ENCODE data around the gene PRPSAP1. TPM values are rescaled to one million over a fixed set of nuclear protein-coding genes. Genes with fewer than 3 reads are reported as not detected.

Gene PRPSAP1
- total RNA-seq, 1 experiment from 2014 or later: 38.4 TPM

- Histone ChIP-seq H4K5ac (ENCODE audit: insufficient read length, low read depth, low read length) (no peak overlapping the region), H2BK12ac (ENCODE audit: insufficient read length, low read depth, low read length) (no peak overlapping the region), H4K91ac (ENCODE audit: insufficient read length, low read depth, low read length) (no peak overlapping the region), H4K8ac (replicated peaks; ENCODE audit: insufficient read length, low read depth, low read length) (no peak overlapping the region), H4K20me1 (ENCODE audit: control insufficient read depth, insufficient read depth, insufficient read length) (no peaks in the 10 kb centered on the region), H2BK5ac (ENCODE audit: insufficient read length, low read length) (no peak overlapping the region), H3K14ac (ENCODE audit: insufficient read depth, low read length) (no peak overlapping the region), H3K9me3 (ENCODE audit: control insufficient read depth, low read depth, low read length) (no peaks in the 10 kb centered on the region), H3T11ph (ENCODE audit: low read length) (no peak overlapping the region), H3K56ac (ENCODE audit: insufficient read length, low read depth, low read length) (no peak overlapping the region), H3K4me1 (ENCODE audit: insufficient read depth, low read length) (peaks cover 5% of the 10 kb centered on the region; the same call in 1 of the 2 replicates), H3K79me1 (ENCODE audit: insufficient read depth, low read depth, low read length, poor library complexity, severe bottlenecking) (no peaks in the 10 kb centered on the region), H2AFZ (ENCODE audit: low read length) (no peak overlapping the region), H3K18ac (ENCODE audit: insufficient read length, low read depth, low read length) (no peak overlapping the region), H2AK5ac (ENCODE audit: insufficient read length, low read length) (no peak overlapping the region), H3K79me2 (ENCODE audit: insufficient read depth, low read length) (no peaks in the 10 kb centered on the region), H3K27me3 (ENCODE audit: insufficient read depth, low read length) (no peaks in the 10 kb centered on the region), H2BK20ac (ENCODE audit: low read depth, low read length, poor library complexity, severe bottlenecking) (no peak overlapping the region), H3K23ac (ENCODE audit: insufficient read length, low read depth, low read length) (no peak overlapping the region), H3K4ac (ENCODE audit: low read depth, low read length) (no peak overlapping the region), H3K9ac (ENCODE audit: extremely low read depth, insufficient read length, low read length) (no peak overlapping the region), H3K23me2 (ENCODE audit: insufficient read length, low read depth, low read length, poor library complexity, severe bottlenecking) (no peaks in the 10 kb centered on the region), H3K4me2 (ENCODE audit: insufficient read depth, insufficient read length, low read length) (no peak overlapping the region), H2BK120ac (ENCODE audit: low read depth, low read length, poor library complexity, severe bottlenecking) (no peak overlapping the region), H2BK15ac (ENCODE audit: low read depth, low read length) (no peak overlapping the region), H3K27ac (ENCODE audit: insufficient read length, low read depth, low read length) (no peak overlapping the region)
- Mint-ChIP-seq H3K4me1 (peaks cover 22 to 37% of the 10 kb centered on the region in 2 experiments), H3K27ac (no peak overlapping the region), H3K36me3 (ENCODE audit: insufficient read depth in 1 of 3, low read depth in 3 of 3) (no peaks in the 10 kb centered on the region), H3K9me3 (no peaks in the 10 kb centered on the region; a peak in 1 of 5 replicates), H3K4me3 (no peak overlapping the region), H3K27me3 (ENCODE audit: low read depth) (no peaks in the 10 kb centered on the region; the same call in none of the 2 replicates)
- peak; percentile 50 for DNase-seq
- WGBS (ENCODE audit: extremely low coverage, insufficient read length, low lambda C conversion rate): no CpG with 5 or more reads among the region's 11 CpGs
- no peak for TF ChIP-seq CTCF (conservative IDR thresholded peaks at IDR 0.05)
Observed at GRCh38 chr17:76368545-76368944, 14.8 kb upstream of the PRPSAP1 start.

Data from H9 (cell line).